Non-pigmented ciliary epithelial cell (primary cell): ENCODE data around the gene PRKAG2.

Experiments
- DNase-seq: peaks from one replicate; pipeline ENCODE4 v3.0.0-alpha.2; 2010; ENCODE audit warnings: low read depth

Gene PRKAG2

GRCh38 chr7:151724920-151725584 lies 151.9 kb downstream of the PRKAG2 start:
- DNase-seq: no peak

GRCh38 chr7:151724250-151724915 lies 152.5 kb downstream of the PRKAG2 start:
- no peak for DNase-seq

GRCh38 chr7:151723321-151723720 lies 153.6 kb downstream of the PRKAG2 start:
- DNase-seq: no peak

GRCh38 chr7:151722533-151722932 lies 154.4 kb downstream of the PRKAG2 start:
- no peak for DNase-seq

GRCh38 chr7:151721694-151722093 lies 155.2 kb downstream of the PRKAG2 start:
- DNase-seq: no peak

- DNase-seq: no peak
Observed at GRCh38 chr7:151721236-151721635, 155.7 kb downstream of the PRKAG2 start.

- no peak for DNase-seq
Observed at GRCh38 chr7:151720280-151720679, 156.6 kb downstream of the PRKAG2 start.

GRCh38 chr7:151719897-151720242 lies 157.0 kb downstream of the PRKAG2 start:
- DNase-seq: no peak

GRCh38 chr7:151719031-151719896 lies 157.7 kb downstream of the PRKAG2 start:
- no peak for DNase-seq

- DNase-seq: no peak
Observed at GRCh38 chr7:151717918-151718317, 159.0 kb downstream of the PRKAG2 start.

GRCh38 chr7:151717415-151717814 lies 159.5 kb downstream of the PRKAG2 start:
- no peak for DNase-seq

- no peak for DNase-seq
Observed at GRCh38 chr7:151716323-151716722, 160.6 kb downstream of the PRKAG2 start.

GRCh38 chr7:151715666-151716315 lies 161.1 kb downstream of the PRKAG2 start:
- DNase-seq: no peak

- no peak for DNase-seq
Observed at GRCh38 chr7:151714201-151714600, 162.7 kb downstream of the PRKAG2 start.

GRCh38 chr7:151712810-151713125 lies 164.1 kb downstream of the PRKAG2 start:
- DNase-seq: no peak

- no peak for DNase-seq
Observed at GRCh38 chr7:151711906-151712809, 164.8 kb downstream of the PRKAG2 start.

- DNase-seq: no peak
Observed at GRCh38 chr7:151711435-151711872, 165.5 kb downstream of the PRKAG2 start.

GRCh38 chr7:151710646-151711434 lies 166.1 kb downstream of the PRKAG2 start:
- DNase-seq: no peak

GRCh38 chr7:151710121-151710640 lies 166.7 kb downstream of the PRKAG2 start:
- no peak for DNase-seq
